Measurements from ENCODE around the gene PDZD4. TPM values are rescaled to one million over a fixed set of nuclear protein-coding genes. Genes with fewer than 3 reads are reported as not detected.

PDZD4 gene
- total and polyA plus RNA-seq, 10 of the 15 experiments (the other 5 are each of a cell fraction or from before 2014, with no cell fraction given), result 0.01 to 0.15 (median 0.04) TPM; not detected in 6

- Histone ChIP-seq H3K9me3 (replicated peaks; ENCODE audit: control insufficient read depth, insufficient read depth, low read length) (no peaks in the 10 kb centered on the region; the same call in 2 of the 3 replicates), H3K4me2 (ENCODE audit: control insufficient read depth, insufficient read depth) (no peak overlapping the region), H2AFZ (ENCODE audit: control insufficient read depth, low read depth, low read length) (no peak overlapping the region), H3K4me1 (ENCODE audit: control insufficient read depth, insufficient read depth, low read length) (no peaks in the 10 kb centered on the region), H3K9ac (ENCODE audit: control insufficient read depth, insufficient read depth, low read length) (no peak overlapping the region), H3K36me3 (ENCODE audit: control insufficient read depth in 2 of 2, insufficient read depth in 2 of 2, low read length in 1 of 2) (no peaks in the 10 kb centered on the region), H3K4me3 (no peak overlapping the region), H4K20me1 (ENCODE audit: control insufficient read depth, insufficient read depth) (no peaks in the 10 kb centered on the region), H3K27ac (ENCODE audit: control insufficient read depth, insufficient read depth) (no peak overlapping the region), H3K79me2 (ENCODE audit: control insufficient read depth, insufficient read depth, low read length) (no peaks in the 10 kb centered on the region), H3K27me3 (replicated peaks in 1 of 2; ENCODE audit: control insufficient read depth in 2 of 2, insufficient read depth in 2 of 2, low read length in 1 of 2) (no peaks in the 10 kb centered on the region)
- in situ Hi-C loops (cut with MboI) (no loop called here), intact Hi-C loops (cut with micrococcal nuclease; ENCODE audit: unreplicated experiment) (no loop called here)
- ChIA-PET POLR2A (no interaction called here), SMC1A (ENCODE audit: uncharacterized antibody, unreplicated experiment) (no interaction called here), RAD21 (ENCODE audit: unreplicated experiment) (no interaction called here), CTCF (no interaction called here)
- 54% methylated on average over 22 of the region's 23 CpGs for WGBS (ENCODE audit: insufficient coverage, insufficient replicate concordance, low lambda C conversion rate, missing lambda C conversion rate)
- DNase-seq (ENCODE audit: low read depth, low spot score), result no peak
- no peak for ATAC-seq
- BruUV-seq (replicated peaks), result no TSS peak
- TF ChIP-seq LARP7 (IDR thresholded peaks at IDR 0.05) (no peak), KDM1A (IDR thresholded peaks at IDR 0.05; ENCODE audit: borderline replicate concordance) (no peak), BMI1 (IDR thresholded peaks at IDR 0.05; ENCODE audit: borderline replicate concordance) (no peak), MYB (IDR thresholded peaks at IDR 0.05; ENCODE audit: borderline replicate concordance, low read depth, low read length) (no peak)
- no peak for FAIRE-seq
Measured at GRCh38 chrX:153769158-153769864, 61.0 kb downstream of the PDZD4 start.

GRCh38 chrX:153768311-153769157, 61.8 kb downstream of the PDZD4 start:
- ChIA-PET POLR2A (no interaction called here), RAD21 (ENCODE audit: unreplicated experiment) (no interaction called here), CTCF (no interaction called here), SMC1A (ENCODE audit: uncharacterized antibody, unreplicated experiment) (no interaction called here)
- Histone ChIP-seq H3K4me1 (ENCODE audit: control insufficient read depth, insufficient read depth, low read length) (no peaks in the 10 kb centered on the region), H3K27me3 (replicated peaks in 1 of 2; ENCODE audit: control insufficient read depth in 2 of 2, insufficient read depth in 2 of 2, low read length in 1 of 2) (no peaks in the 10 kb centered on the region), H3K4me2 (ENCODE audit: control insufficient read depth, insufficient read depth) (no peak overlapping the region), H3K9ac (ENCODE audit: control insufficient read depth, insufficient read depth, low read length) (no peak overlapping the region), H2AFZ (ENCODE audit: control insufficient read depth, low read depth, low read length) (no peak overlapping the region), H3K36me3 (ENCODE audit: control insufficient read depth in 2 of 2, insufficient read depth in 2 of 2, low read length in 1 of 2) (no peaks in the 10 kb centered on the region), H3K4me3 (no peak overlapping the region), H3K79me2 (ENCODE audit: control insufficient read depth, insufficient read depth, low read length) (no peaks in the 10 kb centered on the region), H4K20me1 (ENCODE audit: control insufficient read depth, insufficient read depth) (no peaks in the 10 kb centered on the region), H3K27ac (ENCODE audit: control insufficient read depth, insufficient read depth) (no peak overlapping the region), H3K9me3 (replicated peaks; ENCODE audit: control insufficient read depth, insufficient read depth, low read length) (no peaks in the 10 kb centered on the region; the same call in 2 of the 3 replicates)
- intact Hi-C loops (cut with micrococcal nuclease; ENCODE audit: unreplicated experiment) (no loop called here), in situ Hi-C loops (cut with MboI) (no loop called here)
- no peak for DNase-seq (ENCODE audit: low read depth, low spot score)
- WGBS (ENCODE audit: insufficient coverage, insufficient replicate concordance, low lambda C conversion rate, missing lambda C conversion rate), result 40% methylated on average over 20 of the region's 22 CpGs
- no TSS peak for BruUV-seq (replicated peaks)
- FAIRE-seq, result no peak
- ATAC-seq, result no peak
- peak in 1 of 3 experiments; percentile 21; a peak in 1 of 6 replicates for TF ChIP-seq CTCF (IDR thresholded peaks at IDR 0.05 in 2 of 3, conservative IDR thresholded peaks at IDR 0.05 in 1 of 3; ENCODE audit: control insufficient read depth in 2 of 3, extremely low read depth in 1 of 3, insufficient read depth in 1 of 3, low read depth in 3 of 3, low read length in 3 of 3)
- TF ChIP-seq PRDM15 (CRISPR knock-in tag; IDR thresholded peaks at IDR 0.05), result no peak
- no peak for TF ChIP-seq E2F4 (IDR thresholded peaks at IDR 0.05; ENCODE audit: low read depth, low read length)
- TF ChIP-seq BACH1 (IDR thresholded peaks at IDR 0.05; ENCODE audit: borderline replicate concordance), result no peak

Data from GM12878 (cell line).